Stimulated activated CD4-positive, alpha-beta T cell treated with anti-CD3 and anti-CD28 coated beads, Interleukin-2, amount 100 ng/mL, for 24 hours (primary cell): ENCODE data around the gene XPR1.
"Not testable (repeated sequence)": the region's sequence is repeated elsewhere in the genome, so short reads cannot be mapped to it uniquely, and the experiment has no call there.

ENCODE experiments used
- DNase-seq, 2 donors: peaks; one replicate each; pipeline ENCODE4 v3.0.0-alpha.2; 2020

The XPR1 gene

DNA sequence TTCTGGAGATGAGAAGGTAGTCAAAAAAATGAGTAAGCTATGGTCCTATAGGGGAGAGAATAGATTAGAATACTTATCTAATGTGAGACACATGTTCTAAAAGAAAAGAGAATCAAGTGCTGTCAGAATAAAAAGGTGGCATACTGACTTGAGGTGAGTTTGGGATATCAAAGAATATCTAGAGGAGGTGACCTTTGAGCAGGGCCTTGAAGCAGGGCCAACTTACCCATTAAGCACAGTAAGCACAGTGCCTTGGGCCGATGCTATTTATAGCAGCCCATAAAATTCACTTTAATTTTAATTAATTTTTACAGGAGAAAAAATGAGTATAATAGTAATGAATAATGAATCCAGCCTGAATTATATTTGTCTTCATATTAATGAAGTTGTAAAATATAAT lies 92.2 kb downstream of the XPR1 start:
- no peak for DNase-seq

DNA sequence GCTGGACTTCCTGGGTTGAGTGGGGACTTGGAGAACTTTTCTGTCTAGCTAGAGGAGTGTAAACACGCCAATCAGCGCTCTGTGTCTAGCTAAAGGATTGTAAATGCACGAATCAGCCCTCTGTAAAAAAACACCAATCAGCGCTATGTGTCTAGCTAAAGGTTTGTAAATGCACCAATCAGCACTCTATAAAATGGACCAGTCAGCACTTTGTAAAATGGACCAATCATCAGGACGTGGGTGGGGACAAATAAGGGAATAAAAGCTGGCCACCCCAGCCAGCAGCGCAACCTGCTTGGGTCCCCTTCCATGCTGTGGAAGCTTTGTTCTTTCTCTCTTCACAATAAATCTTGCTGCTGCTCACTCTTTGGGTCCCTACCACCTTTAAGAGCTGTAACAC lies 94.2 kb downstream of the XPR1 start:
- DNase-seq, result not testable (repeated sequence)

DNA sequence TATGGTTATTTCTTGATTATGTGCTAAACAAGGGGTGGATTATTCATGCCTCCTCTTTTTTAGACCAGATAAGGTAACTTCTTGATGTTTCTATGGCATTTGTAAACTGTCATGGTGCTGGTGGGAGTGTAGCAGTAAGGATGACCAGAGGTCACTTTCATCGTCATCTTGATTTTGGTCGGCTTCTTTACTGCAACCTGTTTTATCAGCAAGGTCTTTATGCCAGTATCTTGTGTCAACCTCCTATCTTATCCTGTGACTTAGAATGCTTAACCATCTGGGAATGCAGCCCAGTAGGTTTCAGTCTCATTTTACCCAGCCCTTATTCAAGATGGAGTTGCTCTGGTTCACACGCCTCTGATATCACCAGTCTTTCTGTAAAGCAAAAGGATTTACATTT lies 95.9 kb downstream of the XPR1 start:
- DNase-seq, result not testable (repeated sequence)

DNA sequence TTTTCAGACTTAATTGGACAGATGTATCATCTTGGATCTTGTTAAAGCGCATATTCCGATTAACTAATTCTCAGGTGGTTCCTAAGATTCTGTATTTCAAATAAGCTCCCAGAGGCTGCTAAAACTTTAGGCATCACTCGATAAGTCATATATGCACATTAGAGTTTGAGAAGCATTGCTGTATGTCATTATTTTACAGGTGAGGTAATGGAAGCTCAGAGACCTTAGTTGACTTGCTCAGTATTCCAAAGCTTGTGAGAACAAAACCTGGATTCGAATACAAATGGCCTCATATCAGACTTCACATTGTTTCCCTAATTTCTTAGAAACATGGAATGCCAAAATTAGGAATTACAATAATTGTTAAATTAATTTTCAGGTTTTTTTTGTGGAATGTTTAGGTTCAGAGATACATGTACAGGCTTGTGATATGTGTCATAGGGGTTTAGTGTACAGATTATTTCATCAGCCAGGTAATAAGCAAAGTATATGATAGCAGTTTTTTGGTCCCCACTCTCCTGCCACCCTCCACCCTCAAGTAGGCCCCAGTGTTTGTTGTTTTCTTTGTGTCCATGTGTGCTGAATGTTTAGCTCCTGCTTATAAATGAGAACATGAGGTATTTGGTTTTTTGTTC lies 96.8 kb downstream of the XPR1 start:
- DNase-seq, result no peak

DNA sequence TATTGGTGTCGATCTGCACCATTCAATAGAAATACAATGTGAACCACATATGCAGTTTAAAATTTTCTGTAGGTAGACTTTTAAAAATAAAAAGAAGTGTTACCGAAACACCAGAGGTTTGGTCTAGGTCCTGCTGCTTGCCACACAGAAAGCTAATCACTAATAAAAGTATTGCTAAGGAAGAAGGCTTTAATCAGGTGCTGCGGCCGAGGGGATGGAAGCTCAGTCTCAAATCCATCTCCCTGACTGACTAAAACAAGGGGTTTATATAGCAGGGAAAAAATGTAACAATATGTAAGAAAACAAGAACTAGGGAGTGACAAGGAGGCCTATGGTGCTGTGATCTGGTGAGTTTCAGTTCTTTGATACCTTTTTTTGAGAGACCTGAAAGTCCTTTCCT lies 99.3 kb downstream of the XPR1 start:
- no peak for DNase-seq

DNA sequence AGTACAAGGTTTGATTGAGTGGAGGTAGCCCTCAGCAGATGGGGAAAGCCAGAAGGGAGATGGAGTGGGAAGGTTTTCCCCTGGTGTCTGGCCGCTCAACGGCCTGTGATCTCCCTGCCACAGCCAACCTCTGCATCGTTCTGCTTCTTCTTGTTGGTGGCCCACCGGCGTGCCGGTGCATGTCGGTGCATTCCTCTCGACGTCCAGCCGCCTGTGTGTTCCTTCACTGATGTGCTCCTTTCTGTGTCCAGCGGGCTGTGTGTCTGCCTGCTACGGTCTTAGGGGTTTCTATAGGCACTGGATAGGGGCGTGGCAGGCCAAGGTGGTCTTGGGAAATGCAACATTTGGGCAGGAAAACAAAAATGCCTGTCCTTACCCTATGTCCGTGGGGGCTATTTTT lies 101.0 kb downstream of the XPR1 start:
- DNase-seq, result no peak

DNA sequence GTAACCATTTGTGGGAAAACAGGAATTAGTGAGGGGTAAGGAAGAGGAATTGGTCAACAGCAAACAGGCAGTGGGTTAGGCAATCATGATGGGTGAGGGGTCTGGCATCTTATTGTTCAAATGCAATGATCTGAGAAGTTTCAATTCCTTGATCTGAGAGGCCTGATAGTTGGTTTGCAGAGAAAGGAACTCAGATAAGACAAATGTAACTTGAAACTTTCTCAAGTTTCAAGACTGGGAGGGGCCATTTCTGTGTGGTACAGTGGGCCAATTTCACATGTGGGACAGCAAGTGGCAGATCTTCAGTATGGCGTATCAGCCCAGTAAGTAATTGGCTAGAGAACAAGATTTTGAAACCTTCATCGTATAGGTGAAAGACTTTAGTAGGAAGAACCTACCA lies 102.5 kb downstream of the XPR1 start:
- no peak for DNase-seq

DNA sequence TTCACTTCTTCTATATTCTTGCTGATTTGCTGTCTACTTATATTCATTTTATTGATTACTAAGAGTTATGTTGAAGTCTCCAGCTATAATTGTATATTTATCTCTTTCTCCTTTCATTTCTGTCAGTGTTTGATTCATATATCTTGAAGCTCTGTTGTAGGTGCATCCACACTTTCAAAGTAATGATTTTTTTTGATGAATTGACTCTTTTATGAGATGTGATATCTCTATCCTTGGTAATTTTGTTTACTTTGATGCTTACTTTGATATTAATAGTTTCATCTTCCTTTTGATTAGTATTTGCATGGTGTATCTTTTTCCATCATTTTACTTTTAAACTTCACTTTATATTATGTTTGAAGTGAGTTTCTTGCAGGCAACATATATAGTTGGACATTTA lies 110.8 kb downstream of the XPR1 start:
- DNase-seq, result no peak

GRCh38 chr1:180743868-180744267 lies 112.0 kb downstream of the XPR1 start:
- DNase-seq, result no peak

- DNase-seq, result no peak
Observed at GRCh38 chr1:180745098-180745497, 113.3 kb downstream of the XPR1 start.

GRCh38 chr1:180751921-180752320 lies 120.1 kb downstream of the XPR1 start:
- no peak for DNase-seq

DNA sequence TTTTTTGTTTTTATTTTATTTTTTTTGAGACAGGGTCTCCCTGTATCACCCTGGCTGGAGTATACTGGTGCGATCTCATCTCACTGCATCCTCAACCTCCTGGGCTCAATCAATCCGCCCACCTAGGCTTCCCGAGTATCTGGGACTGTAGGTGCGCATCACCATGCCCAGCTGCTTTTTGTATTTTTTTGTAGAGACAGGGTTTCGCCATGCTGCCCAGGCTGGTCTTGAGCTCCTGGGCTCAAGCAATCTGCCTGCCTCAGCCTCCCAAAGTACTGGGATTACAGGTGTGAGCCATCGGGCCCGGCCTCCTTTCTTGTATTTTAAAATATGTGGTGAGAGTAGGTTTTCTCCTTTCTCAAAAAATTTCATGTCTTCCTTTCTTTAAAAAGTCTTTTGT lies 122.6 kb downstream of the XPR1 start:
- DNase-seq, result no peak

DNA sequence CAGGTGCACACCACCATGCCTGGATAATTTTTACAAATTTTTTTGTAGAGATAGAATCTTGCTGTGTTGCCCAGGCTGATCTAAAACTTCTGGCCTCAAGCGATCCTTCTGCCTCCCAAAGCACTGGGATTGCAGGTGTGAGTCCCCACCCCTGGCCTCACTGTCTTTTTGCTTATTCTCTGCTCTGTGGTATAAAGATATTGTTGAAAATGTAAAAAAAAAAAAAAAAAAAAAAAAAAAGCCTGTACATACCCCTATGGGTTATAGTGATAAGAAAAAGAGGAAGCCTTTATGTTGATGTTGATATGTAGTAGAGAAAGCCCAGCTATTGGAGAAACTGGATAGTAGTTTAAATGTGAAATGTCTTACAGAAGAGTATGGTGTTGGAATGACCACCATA lies 125.8 kb downstream of the XPR1 start:
- DNase-seq, result no peak

DNA sequence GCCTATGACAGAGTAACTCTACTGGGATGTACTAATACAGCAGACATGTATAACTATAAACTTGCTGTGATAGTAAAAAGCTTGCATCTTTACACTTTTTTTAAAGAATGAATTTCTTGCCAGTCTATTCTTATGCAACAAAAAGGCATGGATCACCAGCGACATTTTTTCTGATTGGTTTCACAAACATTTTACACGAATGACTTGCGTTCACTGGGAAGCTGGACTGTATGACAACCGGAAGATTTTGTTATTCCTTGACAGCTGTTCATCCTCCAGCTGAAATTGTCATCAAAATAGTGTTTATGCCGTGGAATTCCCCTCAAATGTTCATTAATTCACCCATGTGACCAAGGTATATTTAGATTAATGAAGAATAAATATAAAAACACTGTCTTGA lies 131.0 kb downstream of the XPR1 start:
- no peak for DNase-seq

DNA sequence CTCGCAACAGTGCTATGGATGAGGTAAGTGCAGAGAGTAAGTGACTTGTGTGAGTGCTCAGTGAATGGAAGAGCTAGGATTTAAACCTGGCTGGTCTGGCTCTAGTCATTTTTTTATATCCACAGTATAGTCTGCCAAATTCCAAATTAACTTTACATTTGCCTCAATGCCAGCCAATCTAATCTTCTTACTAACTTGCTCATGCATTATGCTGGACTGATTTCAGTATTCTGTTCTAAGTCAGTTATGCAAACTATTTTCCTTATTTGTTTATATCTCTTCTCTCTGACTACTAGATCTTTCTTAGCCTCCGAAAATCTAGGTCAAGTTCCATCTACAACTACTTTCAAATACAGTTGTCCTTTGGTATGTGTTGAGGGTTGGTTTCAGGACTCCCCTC lies 133.3 kb downstream of the XPR1 start:
- DNase-seq, result no peak

DNA sequence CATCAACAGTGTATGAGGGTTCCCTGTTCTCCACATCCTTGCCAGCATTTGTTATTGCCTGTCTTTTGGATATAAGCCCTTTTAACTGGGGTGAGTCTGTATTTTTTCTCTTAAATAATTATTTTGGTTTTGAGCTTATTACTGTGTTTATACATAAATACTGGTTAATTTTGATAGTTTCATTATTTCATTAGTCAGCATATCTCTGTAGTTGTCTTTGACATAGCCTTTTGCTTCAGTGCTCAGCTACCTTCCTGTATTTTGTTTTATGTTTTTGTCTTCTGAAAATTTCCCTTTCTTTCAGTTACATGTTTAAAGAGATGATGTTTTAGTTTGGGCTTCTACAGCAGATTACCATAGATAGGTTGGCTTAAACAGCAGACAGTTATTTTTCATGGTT lies 138.1 kb downstream of the XPR1 start:
- no peak for DNase-seq

- no peak for DNase-seq
Observed at GRCh38 chr1:180773210-180773865, 141.5 kb downstream of the XPR1 start.

GRCh38 chr1:180775801-180776200 lies 144.0 kb downstream of the XPR1 start:
- DNase-seq, result no peak

DNA sequence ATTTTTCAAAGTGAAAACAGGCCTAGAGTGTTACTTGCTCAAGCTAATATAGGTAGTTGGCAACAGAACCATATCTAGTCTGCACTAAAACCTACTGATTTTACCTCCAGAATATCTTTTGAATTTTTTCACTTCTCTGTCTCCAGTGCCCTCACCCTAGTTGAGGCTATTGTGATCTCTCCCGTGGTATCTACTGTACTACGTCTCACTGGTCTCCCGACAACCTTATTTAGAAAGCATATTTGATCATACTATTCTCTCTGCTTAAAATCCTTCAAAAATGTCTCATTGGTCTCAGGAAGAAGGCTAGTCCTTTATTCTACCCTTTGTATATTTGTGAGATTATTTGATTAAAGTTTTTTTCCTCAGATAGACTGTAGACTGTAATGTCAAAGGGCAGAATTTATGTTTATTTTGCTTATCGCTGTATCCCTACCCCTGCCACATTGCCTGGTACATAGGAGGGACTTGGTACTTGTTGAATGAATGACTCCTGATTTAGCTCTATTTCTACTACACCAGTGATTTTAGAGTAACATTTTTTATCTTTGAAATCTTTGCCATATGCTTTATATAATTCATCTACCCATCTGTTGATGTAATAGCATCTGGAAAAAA lies 145.4 kb downstream of the XPR1 start:
- DNase-seq, result no peak

DNA sequence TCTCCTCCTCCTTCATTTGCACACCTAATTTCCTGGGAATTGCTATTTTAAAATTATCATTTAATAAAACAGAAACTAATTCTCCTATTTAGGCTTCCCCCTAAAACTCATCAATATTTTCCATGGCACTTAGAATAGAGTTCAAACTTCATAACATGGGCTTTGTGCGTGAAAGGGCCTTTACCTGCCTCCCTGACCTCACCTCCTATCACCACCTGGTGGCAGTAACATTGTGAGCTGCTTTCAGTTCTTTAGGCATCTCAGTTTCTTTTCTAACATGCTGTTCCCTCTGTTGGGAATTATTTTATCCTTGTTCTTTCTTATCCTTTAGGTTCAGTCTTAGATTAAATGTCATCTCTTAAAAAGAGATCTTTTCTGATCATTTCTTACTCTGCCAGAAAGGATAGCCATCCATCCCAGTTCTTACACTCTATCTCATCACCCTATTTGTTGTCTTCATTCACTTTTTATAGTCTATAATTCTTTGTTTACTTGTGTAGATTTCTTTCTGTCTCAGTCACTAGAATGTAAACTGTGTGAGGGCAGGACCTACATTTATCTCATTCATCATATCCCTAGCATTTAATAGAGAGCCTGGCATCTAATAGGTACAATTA lies 147.1 kb downstream of the XPR1 start:
- no peak for DNase-seq

DNA sequence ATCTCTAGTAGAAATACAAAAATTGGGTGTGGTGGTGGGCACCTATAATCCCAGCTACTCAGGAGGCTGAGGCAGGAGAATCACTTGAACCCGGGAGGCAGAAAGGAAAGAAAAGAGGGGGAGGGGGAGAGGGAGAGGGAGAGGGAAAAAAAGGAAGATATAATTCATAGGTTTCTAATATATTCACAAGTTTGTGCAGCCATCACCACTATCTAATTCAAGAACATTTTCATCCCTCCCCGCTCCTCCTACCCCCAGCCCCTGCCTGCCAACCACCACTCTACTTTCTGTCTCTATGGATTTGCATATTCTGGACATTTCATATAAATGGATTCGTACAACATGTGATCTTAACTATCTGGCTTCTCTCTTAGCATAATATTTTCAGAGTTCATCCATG lies 147.8 kb downstream of the XPR1 start:
- no peak for DNase-seq

- DNase-seq, result no peak
Observed at GRCh38 chr1:180781718-180782117, 149.9 kb downstream of the XPR1 start.

DNA sequence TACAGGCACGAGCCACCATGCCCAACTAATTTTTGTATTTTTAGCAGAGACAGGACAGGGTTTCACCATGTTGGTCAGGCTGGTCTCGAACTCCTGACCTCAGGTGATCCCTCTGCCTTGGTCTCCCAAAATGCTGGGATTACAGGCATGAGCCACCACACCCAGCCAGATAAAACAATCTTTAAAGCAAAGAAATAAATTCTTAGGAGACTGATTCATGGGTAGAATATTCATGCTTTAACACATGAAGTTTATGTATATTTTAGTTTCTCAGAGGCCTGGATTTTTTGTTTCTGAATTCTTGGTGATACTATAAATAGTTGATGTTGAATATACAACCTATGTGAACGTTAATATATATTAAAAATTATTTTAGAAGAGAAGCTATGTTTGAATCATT lies 153.5 kb downstream of the XPR1 start:
- no peak for DNase-seq

DNA sequence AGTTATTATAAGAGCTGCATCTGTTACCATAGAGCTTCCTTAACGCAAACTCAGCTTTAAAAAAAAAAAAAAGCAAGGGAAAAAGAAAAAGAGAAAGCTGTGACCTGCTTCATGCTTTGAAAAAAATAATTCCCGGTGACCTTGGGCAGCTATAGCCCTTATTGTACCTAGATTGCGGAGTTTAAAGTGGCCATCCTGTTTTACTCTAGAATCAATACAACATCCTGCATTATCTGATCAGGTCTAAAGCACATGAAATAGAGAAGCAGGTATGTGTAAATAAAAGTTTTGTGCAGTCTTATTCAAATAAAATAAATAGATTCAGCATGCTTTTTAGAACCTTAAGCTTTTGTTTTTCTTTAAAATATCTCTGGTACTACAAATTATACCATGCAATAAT lies 154.1 kb downstream of the XPR1 start:
- DNase-seq, result no peak
